ENCODE data around the gene SLC11A2.
"Not testable (repeated sequence)": the region's sequence is repeated elsewhere in the genome, so short reads cannot be mapped to it uniquely, and the experiment has no call there.

Gene SLC11A2

GRCh38 chr12:50947933-50948626 lies 78.1 kb downstream of the SLC11A2 start:
- no peak for DNase-seq (ENCODE audit: low spot score)

GRCh38 chr12:50937653-50938052 lies 88.5 kb downstream of the SLC11A2 start:
- no peak for DNase-seq (ENCODE audit: low spot score)

GRCh38 chr12:50936821-50937530 lies 89.2 kb downstream of the SLC11A2 start:
- no peak for DNase-seq (ENCODE audit: low spot score)

DNA sequence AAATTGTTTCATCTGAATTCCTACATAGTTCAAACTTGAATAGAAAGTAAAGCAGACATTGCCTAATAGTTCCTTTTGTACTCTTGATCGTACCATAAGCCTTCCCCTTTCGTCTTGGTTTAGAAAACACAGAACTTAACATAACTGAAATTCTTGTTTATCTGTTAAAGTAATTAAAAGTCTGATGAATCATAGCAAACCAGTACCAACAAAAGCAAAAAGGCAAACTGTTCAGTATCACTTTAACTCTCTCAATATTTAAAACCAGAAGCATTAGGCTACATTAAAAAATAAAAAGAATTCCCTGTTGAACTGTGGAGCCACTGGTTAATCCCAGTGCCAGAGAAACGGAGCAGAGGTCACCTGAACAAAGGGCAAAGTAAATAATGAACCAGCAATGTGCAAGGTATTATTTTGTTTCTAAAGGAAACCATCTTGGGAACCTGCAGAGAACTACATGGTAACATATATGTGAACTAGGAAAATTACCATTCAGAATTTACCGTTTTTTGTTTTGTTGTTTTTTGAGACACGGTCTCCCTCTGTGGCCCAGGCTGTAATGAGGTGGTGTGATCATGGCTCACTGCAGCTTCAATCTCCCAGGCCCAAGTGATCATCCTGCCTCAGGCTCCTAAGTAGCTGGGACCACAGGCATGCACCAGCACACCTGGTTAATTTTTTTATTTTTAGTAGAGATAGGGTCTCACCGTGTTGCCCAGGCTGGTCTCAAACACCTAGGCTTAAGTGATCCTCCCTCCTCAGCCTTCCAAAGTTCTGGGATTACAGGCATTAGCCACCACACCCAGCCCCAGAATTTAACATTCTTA lies 91.0 kb downstream of the SLC11A2 start:
- no peak for DNase-seq (ENCODE audit: low spot score)

- no peak for DNase-seq (ENCODE audit: low spot score)
These were observed 91.8 kb downstream of the SLC11A2 start for GRCh38 chr12:50934371-50934851.

- DNase-seq (ENCODE audit: low spot score), result no peak
These were observed 92.6 kb downstream of the SLC11A2 start for GRCh38 chr12:50933459-50934124.

- DNase-seq (ENCODE audit: low spot score), result no peak
These were observed 93.3 kb downstream of the SLC11A2 start for GRCh38 chr12:50932787-50933280.

- DNase-seq (ENCODE audit: low spot score), result not testable (repeated sequence)
These were observed 95.7 kb downstream of the SLC11A2 start for GRCh38 chr12:50930477-50930876.

DNA sequence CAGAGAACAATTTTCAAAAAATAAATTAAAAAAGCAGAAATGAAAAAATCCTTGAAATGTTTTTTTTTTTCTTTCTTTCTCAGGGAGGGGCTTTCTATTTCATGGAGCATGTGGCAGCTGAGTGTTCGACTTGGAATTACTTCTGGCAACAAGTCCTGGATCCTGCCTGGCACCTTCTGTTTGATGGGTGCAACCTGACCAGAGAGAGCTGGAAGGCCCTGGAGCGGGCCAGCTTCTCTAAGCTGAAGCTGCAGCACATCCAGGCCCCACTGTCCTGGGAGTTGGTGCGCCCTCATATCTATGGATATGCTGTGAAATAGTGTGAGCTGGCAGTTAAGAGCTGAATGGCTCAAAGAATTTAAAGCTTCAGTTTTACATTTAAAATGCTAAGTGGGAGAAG lies 96.4 kb downstream of the SLC11A2 start:
- DNase-seq (ENCODE audit: low spot score), result no peak

Data from left forelimb (tissue), 1 donor.